ENCODE measurements around the gene TRPT1.
"Not testable (repeated sequence)": the region's sequence is repeated elsewhere in the genome, so short reads cannot be mapped to it uniquely, and the experiment has no call there.

The TRPT1 gene

GRCh38 chr11:64258356-64258755, 32.4 kb upstream of the TRPT1 start:
- DNase-seq, result no peak

GRCh38 chr11:64256300-64256699, 30.3 kb upstream of the TRPT1 start:
- DNase-seq, result no peak

GRCh38 chr11:64255135-64256128, 29.4 kb upstream of the TRPT1 start:
- DNase-seq, result no peak

GRCh38 chr11:64254326-64254725, 28.3 kb upstream of the TRPT1 start:
- no peak for DNase-seq

GRCh38 chr11:64253481-64253880, 27.5 kb upstream of the TRPT1 start:
- DNase-seq, result no peak

- no peak for DNase-seq
These were observed 27.1 kb upstream of the TRPT1 start for GRCh38 chr11:64253043-64253442.

GRCh38 chr11:64252003-64252872, 26.3 kb upstream of the TRPT1 start:
- no peak for DNase-seq

GRCh38 chr11:64251753-64252002, 25.7 kb upstream of the TRPT1 start:
- DNase-seq, result no peak

GRCh38 chr11:64251016-64251752, 25.2 kb upstream of the TRPT1 start, which contains the start of gene PLCB3:
Gene PLCB3, plus strand, starts transcription at chr11:64251530. Its CDS starts 120 bp downstream, at chr11:64251650.
- peak; percentile 32 to 56 (median 44) for DNase-seq

- no peak for DNase-seq
These were observed 24.5 kb upstream of the TRPT1 start for GRCh38 chr11:64250415-64251015.

GRCh38 chr11:64249563-64250414, 23.8 kb upstream of the TRPT1 start:
- DNase-seq, result no peak

- DNase-seq, result no peak
These were observed 23.1 kb upstream of the TRPT1 start for GRCh38 chr11:64249038-64249437.

GRCh38 chr11:64248578-64248977, 22.6 kb upstream of the TRPT1 start:
- no peak for DNase-seq

- no peak for DNase-seq
These were observed 21.9 kb upstream of the TRPT1 start for GRCh38 chr11:64247729-64248531.

- peak; percentile 62 to 71 (median 67) for DNase-seq
These were observed 21.1 kb upstream of the TRPT1 start, which contains the start of gene PPP1R14B for GRCh38 chr11:64246871-64247728. Gene PPP1R14B, minus strand, starts transcription at chr11:64246943. Its CDS starts 270 bp downstream, at chr11:64246673.

GRCh38 chr11:64246621-64246870, 20.6 kb upstream of the TRPT1 start:
- DNase-seq, result not testable (repeated sequence)

GRCh38 chr11:64245797-64246620, 20.0 kb upstream of the TRPT1 start:
- DNase-seq, result peak; percentile 31 to 71 (median 50)

GRCh38 chr11:64245401-64245796, 19.4 kb upstream of the TRPT1 start:
- DNase-seq, result peak in 1 of 4 experiments; percentile 34

- no peak for DNase-seq
These were observed 19.0 kb upstream of the TRPT1 start for GRCh38 chr11:64244966-64245365.

Data from activated CD4-positive, CD25-positive, alpha-beta regulatory T cell (primary cell).